GM21786 (cell line): ENCODE data around the gene PAM.

Experiments used
- ATAC-seq: cut with Tn5 transposase; IDR thresholded peaks from one replicate; pipeline ENCODE4 v1.9.1; 2021; ENCODE audit not compliant: unreplicated experiment

The PAM gene

DNA sequence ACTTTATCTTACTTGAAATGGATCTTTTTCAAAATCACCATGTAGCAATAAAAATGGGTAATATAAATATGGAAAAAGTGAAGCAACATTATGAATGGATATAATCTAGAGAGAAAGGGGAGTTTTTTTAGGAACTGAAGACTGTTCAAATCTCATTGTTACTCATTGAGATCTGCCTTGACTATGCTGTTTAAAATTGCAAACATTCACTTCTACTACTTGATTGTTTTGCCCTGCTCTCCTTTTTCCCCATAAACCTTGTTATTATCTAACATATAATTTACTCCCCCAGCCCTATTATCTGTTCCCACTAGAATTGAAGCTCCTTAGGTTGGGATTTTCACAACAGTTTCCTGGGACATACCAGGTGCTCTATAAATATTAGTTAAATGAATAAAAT, 22.0 kb downstream of the PAM start:
- ATAC-seq, result no peak

- ATAC-seq, result no peak
These were observed 23.4 kb downstream of the PAM start for GRCh38 chr5:102778478-102778877.

DNA sequence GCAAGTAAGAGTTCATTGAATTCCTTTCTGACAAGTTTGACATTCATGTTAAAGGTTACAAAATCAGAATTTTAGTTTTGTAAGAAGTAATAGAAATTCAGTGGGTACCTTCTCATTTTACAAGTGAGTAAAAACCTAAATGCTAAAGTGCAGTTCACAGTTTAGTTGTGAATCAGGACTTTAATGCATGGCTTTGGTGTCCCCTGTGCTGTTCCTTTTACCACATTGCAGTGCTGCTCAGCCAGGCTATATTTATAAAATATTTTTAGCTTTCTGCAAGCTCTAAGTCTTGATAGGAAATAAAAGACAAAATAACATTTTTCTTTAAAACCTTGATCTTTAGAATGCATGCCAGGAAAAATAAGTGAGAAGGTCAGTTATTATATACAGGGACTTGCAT, 26.3 kb downstream of the PAM start:
- no peak for ATAC-seq

- ATAC-seq, result no peak
These were observed 26.7 kb downstream of the PAM start for GRCh38 chr5:102781786-102782185.

GRCh38 chr5:102782217-102782872, 27.2 kb downstream of the PAM start:
- no peak for ATAC-seq

DNA sequence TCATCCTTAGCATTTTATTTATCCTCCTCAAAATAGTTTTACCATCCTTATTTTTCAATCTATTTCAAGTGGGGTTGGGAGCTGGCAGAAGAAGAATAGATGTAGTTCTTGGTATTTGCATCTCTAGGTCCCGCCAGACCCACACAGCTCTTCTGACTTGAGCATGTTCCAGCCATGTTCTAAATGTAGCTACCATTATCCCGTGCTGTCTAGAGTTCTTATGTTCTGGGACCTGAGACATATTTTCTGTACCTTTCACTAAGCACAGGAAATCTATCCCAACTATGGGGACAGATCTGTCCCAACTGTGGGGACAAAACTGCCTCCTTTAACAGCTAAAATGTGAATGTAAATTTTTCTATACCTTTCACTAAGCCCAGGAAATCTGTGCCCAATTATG, 32.0 kb downstream of the PAM start:
- ATAC-seq, result no peak

GRCh38 chr5:102788788-102789187, 33.7 kb downstream of the PAM start:
- ATAC-seq, result no peak

DNA sequence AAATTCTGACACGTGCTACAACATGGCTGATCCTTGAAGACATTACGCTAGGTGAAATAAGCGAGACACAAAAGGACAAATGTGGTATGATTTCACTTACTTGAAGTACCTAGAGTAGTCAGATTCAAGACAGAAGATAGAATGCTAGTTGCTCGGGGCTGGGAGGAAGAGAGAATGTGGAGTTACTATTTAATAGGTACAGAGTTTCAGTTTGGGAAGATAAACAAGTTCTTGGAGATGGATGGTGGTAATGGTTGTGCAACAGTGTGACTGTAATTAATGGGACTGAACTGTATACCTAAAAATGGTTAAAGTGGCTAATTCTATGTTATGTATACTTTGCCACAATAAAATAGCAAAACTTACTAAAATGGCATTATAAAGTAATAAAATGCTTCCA, 34.4 kb downstream of the PAM start:
- ATAC-seq, result no peak

DNA sequence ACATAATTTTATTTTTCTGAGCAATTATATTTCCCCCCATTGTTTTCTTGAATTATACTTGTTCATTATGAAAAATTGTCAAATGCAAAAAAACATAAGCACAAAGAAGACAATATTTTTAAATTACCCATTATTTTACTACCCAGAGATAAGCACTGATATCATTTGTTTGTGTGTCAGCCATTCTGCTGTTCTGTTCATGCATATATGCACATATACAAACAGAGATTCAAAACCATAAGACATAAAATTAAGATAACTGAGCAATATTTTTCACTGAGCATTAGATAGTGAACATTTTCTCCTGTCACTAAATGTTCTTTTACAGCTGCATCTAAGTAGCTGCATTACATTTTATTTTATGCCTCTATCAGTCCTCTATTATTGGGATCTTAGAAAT, 35.6 kb downstream of the PAM start:
- ATAC-seq, result no peak

DNA sequence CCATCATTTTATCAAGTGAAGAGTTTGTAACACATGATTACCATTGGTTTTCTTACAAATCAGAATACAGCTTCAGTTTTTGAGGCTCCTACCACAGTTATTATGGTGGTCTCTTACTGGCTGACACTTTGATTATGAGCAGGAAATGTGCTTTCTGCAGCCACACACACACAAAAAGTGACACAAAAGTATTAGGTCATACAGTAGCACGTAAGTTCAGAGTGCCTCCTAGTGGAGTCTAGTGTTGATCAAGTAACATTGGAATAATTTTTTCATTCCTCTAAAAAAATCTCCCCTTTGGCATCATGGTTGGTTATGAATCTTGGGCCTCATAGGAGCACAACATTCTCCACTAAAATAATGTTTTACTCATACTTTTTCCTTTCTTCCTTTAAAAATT, 37.6 kb downstream of the PAM start:
- no peak for ATAC-seq

- ATAC-seq, result no peak
These were observed 38.9 kb downstream of the PAM start for GRCh38 chr5:102794047-102794446.

GRCh38 chr5:102794677-102795331, 39.7 kb downstream of the PAM start:
- no peak for ATAC-seq

DNA sequence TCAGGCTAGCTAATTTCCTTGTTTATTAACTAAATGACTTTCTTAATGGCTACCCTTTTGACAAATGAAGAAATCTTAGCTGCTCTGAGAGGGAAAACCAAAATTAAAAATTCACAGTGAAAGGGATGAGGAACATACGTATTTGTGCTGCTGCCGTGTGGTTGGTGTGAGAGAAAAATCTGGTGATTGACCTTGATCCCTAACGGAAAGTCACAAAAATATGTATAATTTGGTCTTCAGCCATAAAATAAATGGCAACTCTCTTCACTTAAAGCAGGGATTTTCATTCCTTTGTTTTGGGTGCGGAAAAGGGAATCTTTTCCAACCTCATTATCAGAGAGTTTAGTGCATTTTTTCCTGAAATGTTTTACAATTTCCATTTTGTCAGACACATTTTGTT, 40.4 kb downstream of the PAM start:
- no peak for ATAC-seq

DNA sequence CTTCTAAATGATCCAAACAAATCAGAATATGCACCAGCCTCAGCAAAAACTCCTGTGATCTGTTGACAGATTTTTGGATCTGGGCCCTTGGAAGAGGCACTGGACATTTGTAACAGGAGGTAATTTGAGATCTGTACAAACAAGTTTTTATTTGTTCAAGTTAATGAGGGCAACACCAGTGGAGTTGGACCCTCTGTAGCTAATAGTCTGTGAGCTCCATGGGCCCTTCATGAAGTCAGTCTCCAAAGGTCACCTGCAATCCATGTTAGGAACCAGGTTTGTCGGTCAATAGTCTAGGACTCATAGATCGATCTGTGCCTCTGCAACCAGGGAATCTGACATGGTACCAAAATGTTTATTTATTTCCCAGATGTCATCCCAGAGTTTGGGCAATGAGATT, 40.9 kb downstream of the PAM start:
- no peak for ATAC-seq

- no peak for ATAC-seq
These were observed 41.4 kb downstream of the PAM start for GRCh38 chr5:102796498-102796897.

GRCh38 chr5:102797322-102797884, 42.3 kb downstream of the PAM start:
- no peak for ATAC-seq

DNA sequence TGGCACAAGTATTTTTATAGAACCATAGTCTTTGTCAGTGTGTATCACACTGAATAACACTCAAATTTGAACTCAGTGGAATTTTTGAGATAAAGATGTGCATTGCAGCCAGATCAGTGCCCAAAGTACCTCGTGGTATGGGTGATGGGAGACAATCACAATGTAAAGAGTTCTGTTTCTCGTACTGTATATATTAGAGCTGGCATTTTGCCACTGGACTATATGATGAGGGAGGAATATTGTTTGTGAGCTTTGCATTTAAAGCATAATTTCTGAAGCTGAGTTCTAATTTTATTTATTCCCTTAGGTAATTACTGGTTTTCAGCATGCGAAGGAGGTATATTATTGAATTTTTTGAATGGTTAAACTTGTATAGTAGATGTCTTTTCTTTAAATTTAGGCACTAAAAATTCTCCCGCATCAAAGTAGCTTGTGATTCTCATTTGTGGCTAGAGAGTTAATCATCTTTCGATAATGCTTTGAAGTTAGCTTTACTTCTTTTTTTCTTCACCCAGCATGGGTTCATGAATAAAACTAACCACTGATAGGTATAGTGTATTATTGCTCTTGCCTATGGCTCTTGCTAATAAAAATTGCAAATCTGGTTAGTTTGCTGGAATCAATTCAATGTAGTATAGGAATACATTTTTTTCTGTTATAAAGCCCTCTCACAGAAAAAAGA, 43.1 kb downstream of the PAM start:
- no peak for ATAC-seq

DNA sequence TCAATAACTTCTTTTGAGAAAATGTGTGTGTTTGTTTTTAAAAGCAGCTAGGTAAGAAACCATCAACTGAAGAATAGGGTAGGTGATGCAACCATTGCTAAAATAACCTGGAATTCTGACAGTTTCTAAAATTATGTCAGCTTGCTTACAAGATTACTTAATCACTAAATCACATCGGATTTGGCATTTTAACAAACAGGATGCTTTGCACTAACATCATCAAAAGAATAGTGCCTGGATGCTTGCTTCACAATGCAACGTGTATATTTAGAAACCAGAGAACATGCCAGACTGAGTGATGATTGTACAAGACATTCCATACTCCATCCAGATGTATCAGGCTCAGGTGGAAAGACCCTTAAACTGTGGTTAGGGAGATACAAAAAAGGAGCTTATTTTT, 43.9 kb downstream of the PAM start:
- no peak for ATAC-seq

- ATAC-seq, result no peak
These were observed 45.3 kb downstream of the PAM start for GRCh38 chr5:102800427-102800826.

DNA sequence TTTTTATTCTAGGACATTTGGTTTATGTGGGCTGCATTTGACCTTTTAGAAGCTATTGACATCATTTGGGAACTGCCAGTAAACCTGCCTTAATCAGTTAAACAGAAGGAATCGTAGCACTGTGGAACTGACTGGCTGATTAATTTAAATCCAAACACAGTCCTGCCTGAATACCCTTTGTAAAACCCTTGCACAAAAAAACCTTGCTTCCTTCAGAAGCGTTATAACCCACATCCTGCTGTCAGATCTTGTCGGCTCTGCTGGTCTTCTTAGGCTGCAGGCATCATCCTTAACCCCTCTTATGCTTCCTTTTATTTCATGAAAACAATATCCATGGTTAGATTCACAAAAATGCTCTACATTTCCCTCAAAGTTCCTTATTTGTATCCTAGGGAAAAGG, 46.3 kb downstream of the PAM start:
- no peak for ATAC-seq

DNA sequence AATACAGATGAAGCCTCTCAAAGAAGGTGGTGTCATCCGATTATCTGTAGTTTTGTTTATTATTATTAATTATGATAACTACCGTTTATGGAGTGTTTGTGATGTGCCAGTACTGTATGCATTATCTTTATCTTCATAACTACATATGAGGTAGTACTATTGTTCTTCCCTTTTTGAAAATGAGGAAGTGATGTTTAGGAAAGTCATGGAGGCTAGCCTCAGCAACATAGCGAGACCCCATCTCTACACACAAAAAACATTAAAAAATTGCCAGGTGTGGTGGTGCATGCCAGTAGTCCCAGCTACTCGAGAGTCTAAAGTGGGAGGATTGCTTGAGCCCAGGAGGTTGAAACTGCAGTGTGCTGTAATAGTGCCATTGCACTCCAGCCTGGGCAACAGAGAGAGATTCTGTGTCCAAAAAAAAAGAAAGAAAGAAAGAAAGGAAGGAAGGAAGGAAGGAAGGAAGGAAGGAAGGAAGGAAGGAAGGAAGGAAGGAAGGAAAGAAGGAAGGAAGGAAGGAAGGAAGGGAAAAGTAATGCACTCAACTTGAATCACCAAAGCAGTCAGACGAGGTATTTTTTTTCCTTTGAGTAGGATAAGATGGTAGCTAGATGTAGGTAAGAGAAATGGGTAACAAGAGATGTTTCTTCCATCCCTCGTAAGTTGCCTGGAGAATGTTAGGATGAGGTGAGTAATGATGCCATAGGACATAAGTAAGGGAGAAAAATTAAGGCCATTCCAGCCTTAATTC, 47.8 kb downstream of the PAM start:
- ATAC-seq, result no peak
